HEK293 (cell line): ENCODE results near the gene NUDT3.

Source experiments
- CTCF ChIA-PET: fragments of 350-600 bp; formaldehyde crosslinking; extraction: SDS; loops from one replicate; lab custom pipeline; 2021; ENCODE audit warnings: antibody characterized with exemption; lab: Yijun Ruan, JAX
- POLR2A ChIA-PET: fragments of 300-600 bp; formaldehyde crosslinking; extraction: SDS; loops from one replicate; lab custom pipeline; 2020; ENCODE audit warnings: antibody characterized with exemption, inconsistent platforms; lab: Yijun Ruan, JAX
- H3K27ac ChIP-seq: fragments of 200-500 bp; sonication (Bioruptor generic); 2 replicates; pipeline ENCODE4 v1.5.1; 2014; ENCODE audit warnings: low read depth, low read length, control low read depth, inconsistent platforms; ENCODE audit errors: extremely low read depth
- H3K36me3 ChIP-seq, 2 experiments: fragments of 200-500 bp in 1 of 2; sonication (Bioruptor generic) in 1 of 2; 1 replicate in 1 of 2; 2 replicates in 1 of 2; pipeline ENCODE4 v1.5.1; 2014 to 2017; ENCODE audit warnings: inconsistent platforms in 2 of 2, low read length in 2 of 2; ENCODE audit not compliant: control insufficient read depth in 2 of 2, insufficient read depth in 1 of 2
- H3K4me1 ChIP-seq: fragments of 200-500 bp; sonication (Bioruptor generic); 2 replicates; pipeline ENCODE4 v1.5.1; 2014; ENCODE audit warnings: mild to moderate bottlenecking, low read length, inconsistent platforms; ENCODE audit not compliant: control insufficient read depth, insufficient read depth
- H3K4me3 ChIP-seq: 2 replicates; pipeline ENCODE4 v1.5.1; 2011; ENCODE audit warnings: low read depth, mild to moderate bottlenecking, control low read depth, low read length, moderate library complexity
- H3K9me3 ChIP-seq: fragments of 200-500 bp; sonication (Bioruptor generic); 2 replicates; pipeline ENCODE4 v1.5.1; 2014; ENCODE audit warnings: low read depth, low read length, inconsistent platforms; ENCODE audit not compliant: control insufficient read depth, insufficient read depth
- EGR2 ChIP-seq: fragments of 450-650 bp; formaldehyde crosslinking; IDR thresholded peaks from 2 replicates; pipeline ENCODE4 v1.5.1; 2016; ENCODE audit warnings: low read depth, missing biosample characterization, missing genetic modification characterization
- OVOL3 ChIP-seq: fragments of 450-650 bp; formaldehyde crosslinking; IDR thresholded peaks from 2 replicates; pipeline ENCODE4 v1.5.1; 2016; ENCODE audit warnings: missing biosample characterization, missing genetic modification characterization
- TCF7L2 ChIP-seq: IDR thresholded peaks from 2 replicates; pipeline ENCODE4 v1.6.1; 2011; ENCODE audit warnings: low read depth, mild to moderate bottlenecking, inconsistent platforms, low read length, moderate library complexity, borderline replicate concordance
- ZBTB1 ChIP-seq: fragments of 450-650 bp; formaldehyde crosslinking; IDR thresholded peaks from 2 replicates; pipeline ENCODE4 v1.5.1; 2016; ENCODE audit warnings: missing biosample characterization, missing genetic modification characterization
- ZFHX2 ChIP-seq: fragments of 450-650 bp; formaldehyde crosslinking; conservative IDR thresholded peaks from 2 replicates; pipeline ENCODE4 v1.5.1; 2016; ENCODE audit warnings: missing biosample characterization, missing genetic modification characterization
- ZNF10 ChIP-seq: fragments of 450-650 bp; formaldehyde crosslinking; IDR thresholded peaks from 2 replicates; pipeline ENCODE4 v1.5.1; 2017; ENCODE audit warnings: missing biosample characterization, missing genetic modification characterization
- ZNF223 ChIP-seq: fragments of 450-650 bp; formaldehyde crosslinking; IDR thresholded peaks from 2 replicates; pipeline ENCODE4 v1.5.1; 2016; ENCODE audit warnings: missing biosample characterization, missing genetic modification characterization
- ZNF23 ChIP-seq: fragments of 450-650 bp; formaldehyde crosslinking; IDR thresholded peaks from 2 replicates; pipeline ENCODE4 v1.5.1; 2016; ENCODE audit warnings: missing biosample characterization, missing genetic modification characterization, borderline replicate concordance
- ZNF266 ChIP-seq: fragments of 450-650 bp; formaldehyde crosslinking; IDR thresholded peaks from 2 replicates; pipeline ENCODE4 v1.5.1; 2016; ENCODE audit warnings: missing biosample characterization, missing genetic modification characterization, low read depth
- ZNF324 ChIP-seq: fragments of 450-650 bp; formaldehyde crosslinking; IDR thresholded peaks from 2 replicates; pipeline ENCODE4 v1.5.1; 2016; ENCODE audit warnings: missing biosample characterization, missing genetic modification characterization
- ZNF416 ChIP-seq: fragments of 450-650 bp; formaldehyde crosslinking; IDR thresholded peaks from 2 replicates; pipeline ENCODE4 v1.5.1; 2016; ENCODE audit warnings: missing biosample characterization, missing genetic modification characterization
- ZNF544 ChIP-seq: fragments of 450-650 bp; formaldehyde crosslinking; IDR thresholded peaks from 2 replicates; pipeline ENCODE4 v1.5.0; 2017; ENCODE audit warnings: missing biosample characterization, missing genetic modification characterization
- ZNF707 ChIP-seq: fragments of 450-650 bp; formaldehyde crosslinking; IDR thresholded peaks from 2 replicates; pipeline ENCODE4 v1.5.1; 2016; ENCODE audit warnings: missing biosample characterization, missing genetic modification characterization
- ZNF747 ChIP-seq: fragments of 450-650 bp; formaldehyde crosslinking; IDR thresholded peaks from 2 replicates; pipeline ENCODE4 v1.5.1; 2016; ENCODE audit warnings: missing biosample characterization, missing genetic modification characterization
- TF ChIP-seq, protein P1 (sequence below): fragments of 450-650 bp; formaldehyde crosslinking; IDR thresholded peaks from 2 replicates; pipeline ENCODE4 v1.5.1; 2016; ENCODE audit warnings: missing biosample characterization, missing genetic modification characterization, low read depth
- TF ChIP-seq, protein P2 (sequence below): fragments of 450-650 bp; formaldehyde crosslinking; IDR thresholded peaks from 2 replicates; pipeline ENCODE4 v1.5.1; 2016; ENCODE audit warnings: missing biosample characterization, missing genetic modification characterization
- TF ChIP-seq, protein P3 (sequence below): IDR thresholded peaks from 2 replicates; pipeline ENCODE4 v1.6.1; 2011; ENCODE audit warnings: mild to moderate bottlenecking, low read depth, low read length, borderline replicate concordance
- TF ChIP-seq, protein P4 (sequence below): fragments of 450-650 bp; formaldehyde crosslinking; conservative IDR thresholded peaks from 2 replicates; pipeline ENCODE4 v1.5.1; 2016; ENCODE audit warnings: low read depth, missing biosample characterization, missing genetic modification characterization

NUDT3 gene

DNA sequence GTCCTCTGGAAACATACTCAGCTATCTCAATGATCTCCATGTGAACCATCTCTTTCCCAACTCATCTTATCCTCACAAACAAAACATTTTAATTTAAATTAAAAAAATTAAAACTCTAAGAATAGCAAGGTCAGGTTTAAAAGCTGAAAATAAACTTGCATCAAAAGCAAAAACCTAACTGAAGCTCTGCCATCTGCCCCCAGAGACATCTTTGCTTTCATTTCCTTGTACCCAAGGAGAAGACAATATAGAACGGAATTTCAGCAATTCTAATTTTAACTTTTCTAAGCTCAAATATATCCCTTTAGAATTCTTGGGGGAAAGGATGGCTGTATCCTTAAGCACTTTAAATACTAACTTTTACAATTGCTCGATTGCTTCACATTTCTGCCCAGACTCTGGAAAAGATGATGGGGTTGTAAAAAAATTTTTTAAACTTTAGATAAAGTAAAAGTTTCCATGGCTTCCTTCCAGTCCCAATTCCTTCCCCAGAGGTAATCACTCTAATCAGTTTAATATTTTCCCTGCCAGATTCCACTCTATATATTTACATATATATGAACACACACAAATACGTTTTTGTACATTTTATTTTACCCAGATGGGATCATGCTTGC lies 74.5 kb downstream of the NUDT3 start (continued):
- TF ChIP-seq, protein P1, sequence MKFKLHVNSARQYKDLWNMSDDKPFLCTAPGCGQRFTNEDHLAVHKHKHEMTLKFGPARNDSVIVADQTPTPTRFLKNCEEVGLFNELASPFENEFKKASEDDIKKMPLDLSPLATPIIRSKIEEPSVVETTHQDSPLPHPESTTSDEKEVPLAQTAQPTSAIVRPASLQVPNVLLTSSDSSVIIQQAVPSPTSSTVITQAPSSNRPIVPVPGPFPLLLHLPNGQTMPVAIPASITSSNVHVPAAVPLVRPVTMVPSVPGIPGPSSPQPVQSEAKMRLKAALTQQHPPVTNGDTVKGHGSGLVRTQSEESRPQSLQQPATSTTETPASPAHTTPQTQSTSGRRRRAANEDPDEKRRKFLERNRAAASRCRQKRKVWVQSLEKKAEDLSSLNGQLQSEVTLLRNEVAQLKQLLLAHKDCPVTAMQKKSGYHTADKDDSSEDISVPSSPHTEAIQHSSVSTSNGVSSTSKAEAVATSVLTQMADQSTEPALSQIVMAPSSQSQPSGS (tag by site-specific recombination) = no peak
- TF ChIP-seq, protein P2, sequence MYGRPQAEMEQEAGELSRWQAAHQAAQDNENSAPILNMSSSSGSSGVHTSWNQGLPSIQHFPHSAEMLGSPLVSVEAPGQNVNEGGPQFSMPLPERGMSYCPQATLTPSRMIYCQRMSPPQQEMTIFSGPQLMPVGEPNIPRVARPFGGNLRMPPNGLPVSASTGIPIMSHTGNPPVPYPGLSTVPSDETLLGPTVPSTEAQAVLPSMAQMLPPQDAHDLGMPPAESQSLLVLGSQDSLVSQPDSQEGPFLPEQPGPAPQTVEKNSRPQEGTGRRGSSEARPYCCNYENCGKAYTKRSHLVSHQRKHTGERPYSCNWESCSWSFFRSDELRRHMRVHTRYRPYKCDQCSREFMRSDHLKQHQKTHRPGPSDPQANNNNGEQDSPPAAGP (tag by site-specific recombination) = no peak
- no peak for TF ChIP-seq ZNF544 (tag by site-specific recombination)

DNA sequence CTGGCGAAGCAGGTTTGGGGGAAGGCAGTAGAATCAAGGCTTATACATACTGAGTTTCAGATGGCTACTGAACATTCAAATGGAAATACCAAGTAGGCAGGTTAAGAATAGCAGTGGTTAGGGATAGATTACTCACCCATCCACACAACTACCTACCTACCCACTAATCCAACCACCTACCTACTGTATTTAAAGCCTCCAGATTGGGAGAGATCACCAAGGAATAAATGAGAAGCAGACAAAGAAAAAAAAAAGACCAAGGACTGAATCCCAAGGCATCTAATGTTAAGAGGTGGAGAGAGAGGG lies 75.3 kb downstream of the NUDT3 start:
- TF ChIP-seq ZNF747 (tag by site-specific recombination) (no peak), EGR2 (peak; percentile 87), ZNF10 (tag by site-specific recombination) (no peak), ZNF266 (tag by site-specific recombination) (no peak), TCF7L2 (no peak), ZBTB1 (no peak), ZNF416 (tag by site-specific recombination) (no peak), ZNF223 (tag by site-specific recombination) (no peak), ZNF23 (tag by site-specific recombination) (no peak), ZFHX2 (tag by site-specific recombination) (peak; percentile 73), ZNF707 (tag by site-specific recombination) (no peak), OVOL3 (tag by site-specific recombination) (no peak), ZNF324 (tag by site-specific recombination) (no peak)
- TF ChIP-seq, protein P3, sequence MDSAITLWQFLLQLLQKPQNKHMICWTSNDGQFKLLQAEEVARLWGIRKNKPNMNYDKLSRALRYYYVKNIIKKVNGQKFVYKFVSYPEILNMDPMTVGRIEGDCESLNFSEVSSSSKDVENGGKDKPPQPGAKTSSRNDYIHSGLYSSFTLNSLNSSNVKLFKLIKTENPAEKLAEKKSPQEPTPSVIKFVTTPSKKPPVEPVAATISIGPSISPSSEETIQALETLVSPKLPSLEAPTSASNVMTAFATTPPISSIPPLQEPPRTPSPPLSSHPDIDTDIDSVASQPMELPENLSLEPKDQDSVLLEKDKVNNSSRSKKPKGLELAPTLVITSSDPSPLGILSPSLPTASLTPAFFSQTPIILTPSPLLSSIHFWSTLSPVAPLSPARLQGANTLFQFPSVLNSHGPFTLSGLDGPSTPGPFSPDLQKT = no peak
- TF ChIP-seq, protein P4, sequence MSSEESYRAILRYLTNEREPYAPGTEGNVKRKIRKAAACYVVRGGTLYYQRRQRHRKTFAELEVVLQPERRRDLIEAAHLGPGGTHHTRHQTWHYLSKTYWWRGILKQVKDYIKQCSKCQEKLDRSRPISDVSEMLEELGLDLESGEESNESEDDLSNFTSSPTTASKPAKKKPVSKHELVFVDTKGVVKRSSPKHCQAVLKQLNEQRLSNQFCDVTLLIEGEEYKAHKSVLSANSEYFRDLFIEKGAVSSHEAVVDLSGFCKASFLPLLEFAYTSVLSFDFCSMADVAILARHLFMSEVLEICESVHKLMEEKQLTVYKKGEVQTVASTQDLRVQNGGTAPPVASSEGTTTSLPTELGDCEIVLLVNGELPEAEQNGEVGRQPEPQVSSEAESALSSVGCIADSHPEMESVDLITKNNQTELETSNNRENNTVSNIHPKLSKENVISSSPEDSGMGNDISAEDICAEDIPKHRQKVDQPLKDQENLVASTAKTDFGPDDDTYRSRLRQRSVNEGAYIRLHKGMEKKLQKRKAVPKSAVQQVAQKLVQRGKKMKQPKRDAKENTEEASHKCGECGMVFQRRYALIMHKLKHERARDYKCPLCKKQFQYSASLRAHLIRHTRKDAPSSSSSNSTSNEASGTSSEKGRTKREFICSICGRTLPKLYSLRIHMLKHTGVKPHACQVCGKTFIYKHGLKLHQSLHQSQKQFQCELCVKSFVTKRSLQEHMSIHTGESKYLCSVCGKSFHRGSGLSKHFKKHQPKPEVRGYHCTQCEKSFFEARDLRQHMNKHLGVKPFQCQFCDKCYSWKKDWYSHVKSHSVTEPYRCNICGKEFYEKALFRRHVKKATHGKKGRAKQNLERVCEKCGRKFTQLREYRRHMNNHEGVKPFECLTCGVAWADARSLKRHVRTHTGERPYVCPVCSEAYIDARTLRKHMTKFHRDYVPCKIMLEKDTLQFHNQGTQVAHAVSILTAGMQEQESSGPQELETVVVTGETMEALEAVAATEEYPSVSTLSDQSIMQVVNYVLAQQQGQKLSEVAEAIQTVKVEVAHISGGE (tag by site-specific recombination) = no peak

More for the DNA sequence above, 75.3 kb downstream of the NUDT3 start:
- Histone ChIP-seq H3K9me3 (no peaks in the 10 kb centered on the region), H3K27ac (no peak overlapping the region), H3K36me3 (no peaks in the 10 kb centered on the region; a peak in 1 of 3 replicates), H3K4me3 (no peak overlapping the region), H3K4me1 (peaks cover 2% of the 10 kb centered on the region; the same call in 1 of the 2 replicates)
- ChIA-PET CTCF (interaction anchor here (0.8 kb wide), 1 partner anchor 153 kb away, joined by 4 read pairs; no protein-coding TSS in a partner anchor), POLR2A (no interaction called here)
